ENCODE measurements around the gene LRSAM1.

The LRSAM1 gene

DNA sequence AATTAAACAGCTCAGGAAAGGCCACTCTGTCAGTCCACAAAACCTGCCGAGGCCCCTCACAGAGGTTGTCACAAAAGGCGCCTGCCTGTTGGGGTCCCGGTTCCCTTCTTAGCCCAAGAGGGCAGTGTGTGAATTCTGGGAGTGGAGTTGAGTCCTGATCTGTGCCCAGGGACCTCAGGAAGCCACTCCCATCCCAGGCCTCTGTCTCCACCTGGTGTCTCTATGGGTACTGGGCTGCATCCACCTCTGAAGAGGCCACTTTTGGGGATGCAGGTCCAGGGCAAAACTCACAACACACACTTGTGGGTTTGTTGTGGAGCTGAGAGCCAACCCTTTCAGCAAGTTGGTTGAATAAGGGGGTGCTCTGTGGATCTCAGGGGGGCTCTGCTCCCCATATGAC lies 86.5 kb downstream of the LRSAM1 start:
- no peak for DNase-seq

DNA sequence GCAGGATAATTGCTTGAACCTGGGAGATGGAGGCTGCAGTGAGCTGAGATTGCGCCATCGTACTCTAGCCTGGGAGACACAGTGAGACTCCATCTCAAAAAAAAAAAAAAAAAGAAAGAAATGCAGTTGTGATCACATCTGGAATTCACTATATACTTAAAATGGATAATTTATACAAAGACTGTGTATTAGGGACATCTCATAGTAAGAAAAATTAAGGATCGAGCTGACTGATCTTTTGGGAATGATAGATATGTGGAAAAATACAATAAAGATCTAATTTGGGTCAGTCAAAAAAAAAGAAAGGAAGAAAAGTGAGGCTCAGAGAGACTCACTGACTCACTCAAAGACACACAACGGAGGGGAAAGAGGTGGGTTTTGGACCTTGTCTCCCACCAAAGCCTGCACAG lies 87.5 kb downstream of the LRSAM1 start:
- no peak for DNase-seq

DNA sequence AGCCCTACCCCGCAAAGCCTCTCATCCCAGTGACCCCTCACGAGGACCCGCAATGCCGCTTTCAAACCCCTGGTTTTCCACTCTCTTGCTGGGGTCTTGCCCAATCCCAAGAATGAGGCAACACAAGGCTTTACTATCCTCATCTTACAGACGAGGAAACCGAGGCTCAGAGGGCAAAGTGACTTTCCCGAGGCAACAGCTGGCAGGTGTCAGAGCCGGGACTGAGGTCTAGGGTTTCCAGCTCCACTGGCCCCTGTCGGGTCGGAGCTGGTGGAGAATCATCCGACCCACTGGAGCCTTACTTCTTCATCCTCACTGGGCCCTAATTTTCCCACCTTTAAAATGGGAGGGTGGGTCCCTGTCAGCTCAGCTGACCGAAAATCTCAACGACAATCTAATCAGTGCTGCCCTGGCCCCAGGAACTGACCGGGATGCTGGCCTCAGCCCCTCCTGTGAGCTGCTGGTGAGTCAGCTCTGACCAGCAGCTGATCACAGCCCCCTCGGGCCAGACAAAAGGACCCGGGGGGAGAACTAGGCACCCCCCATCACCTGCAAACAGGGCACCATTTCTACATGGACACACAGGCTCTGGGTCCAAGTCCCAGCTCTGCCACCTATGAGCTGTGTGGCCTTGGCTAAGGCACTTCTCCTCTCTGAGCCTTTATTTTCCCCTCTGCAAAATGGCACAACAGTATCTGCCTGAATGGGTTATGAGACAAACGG lies 88.1 kb downstream of the LRSAM1 start:
- DNase-seq: no peak

DNA sequence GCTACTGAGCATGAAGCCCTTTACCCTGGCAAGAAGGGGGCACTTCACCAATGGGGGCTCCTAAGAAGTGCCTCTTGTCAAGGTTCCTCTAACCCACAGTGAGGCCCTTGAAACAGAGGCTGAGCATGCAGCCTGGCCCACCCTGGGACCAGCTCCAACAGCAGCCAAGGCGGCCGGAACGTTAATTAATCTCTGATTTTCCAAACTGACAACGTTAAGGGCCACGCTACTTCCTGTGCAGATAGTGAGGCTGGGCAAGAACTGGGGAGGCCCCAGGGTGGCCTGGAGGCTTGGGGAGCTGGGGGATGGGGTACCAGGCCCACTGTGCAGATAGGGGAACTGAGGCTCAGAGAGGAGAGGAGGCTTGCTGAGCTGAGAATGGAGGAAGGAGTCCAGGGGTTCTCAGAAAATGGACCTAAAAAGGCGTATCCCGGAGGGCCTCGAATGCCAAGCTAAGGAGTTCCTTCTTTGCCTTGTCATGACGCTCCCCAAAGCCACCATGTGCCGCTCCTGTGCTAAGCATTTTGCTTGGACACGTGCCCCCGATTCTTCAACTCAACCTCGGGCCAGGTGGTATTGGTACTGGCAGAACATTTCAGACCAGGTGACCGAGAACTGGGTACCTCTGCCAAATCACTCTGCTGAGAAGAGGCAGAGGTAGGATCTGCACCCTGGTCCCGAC lies 88.8 kb downstream of the LRSAM1 start:
- no peak for DNase-seq

DNA sequence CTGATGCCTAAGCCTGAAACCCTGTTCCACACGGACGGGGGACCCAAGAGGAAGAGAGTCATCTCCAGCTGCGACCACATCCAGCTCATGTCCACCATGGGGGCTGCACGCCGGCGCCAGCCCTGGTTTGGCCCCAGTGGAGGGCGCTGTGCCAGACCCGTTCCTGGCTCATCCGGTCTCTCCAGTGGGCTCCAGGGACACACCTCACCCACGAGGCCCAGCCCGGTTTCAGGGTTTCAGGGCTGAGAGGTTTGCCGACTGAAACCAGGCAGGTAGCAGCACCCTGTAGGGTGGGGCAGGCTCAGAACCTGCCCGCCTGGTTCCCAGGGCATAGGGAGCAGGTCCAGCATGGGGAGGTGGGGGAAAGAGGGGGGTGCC lies 89.3 kb downstream of the LRSAM1 start:
- DNase-seq: no peak

DNA sequence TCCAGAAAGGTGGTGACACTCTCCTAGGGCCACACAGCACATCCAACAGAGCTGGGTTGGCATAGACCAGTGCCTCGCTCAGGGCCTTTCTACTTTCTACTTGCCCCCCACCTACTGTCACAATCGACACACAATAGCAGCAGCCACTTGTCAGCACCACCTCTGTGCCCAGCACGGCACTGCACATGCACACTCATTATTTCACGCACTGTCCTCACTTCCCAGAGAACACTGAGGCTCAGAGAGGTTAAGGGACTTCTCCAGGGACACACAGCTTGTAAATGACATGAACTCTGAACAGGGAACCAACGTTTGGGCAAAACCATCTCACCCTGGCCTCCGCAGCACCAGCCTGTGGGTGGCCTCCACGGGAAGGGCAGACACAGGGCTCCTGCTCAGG lies 89.9 kb downstream of the LRSAM1 start:
- no peak for DNase-seq

DNA sequence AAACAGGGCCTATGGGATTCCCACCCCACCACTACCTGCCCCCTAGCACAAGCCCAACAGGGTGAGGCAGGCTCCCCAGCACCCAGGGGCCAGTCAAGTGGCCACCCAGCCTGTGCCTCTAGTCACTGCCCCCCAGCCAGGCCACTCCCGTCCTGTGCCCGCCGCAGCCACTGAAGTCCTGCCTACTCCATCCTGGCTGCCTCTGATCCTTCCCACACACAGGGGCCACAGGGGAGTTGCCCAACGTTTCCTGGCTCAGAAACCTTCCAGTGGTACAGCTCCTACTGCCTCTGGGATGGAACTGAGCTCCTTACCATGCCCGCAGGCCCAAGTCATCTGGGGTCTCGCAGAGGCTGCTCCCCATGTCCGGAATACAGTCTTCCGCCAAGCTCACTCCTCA lies 90.6 kb downstream of the LRSAM1 start:
- DNase-seq: no peak

DNA sequence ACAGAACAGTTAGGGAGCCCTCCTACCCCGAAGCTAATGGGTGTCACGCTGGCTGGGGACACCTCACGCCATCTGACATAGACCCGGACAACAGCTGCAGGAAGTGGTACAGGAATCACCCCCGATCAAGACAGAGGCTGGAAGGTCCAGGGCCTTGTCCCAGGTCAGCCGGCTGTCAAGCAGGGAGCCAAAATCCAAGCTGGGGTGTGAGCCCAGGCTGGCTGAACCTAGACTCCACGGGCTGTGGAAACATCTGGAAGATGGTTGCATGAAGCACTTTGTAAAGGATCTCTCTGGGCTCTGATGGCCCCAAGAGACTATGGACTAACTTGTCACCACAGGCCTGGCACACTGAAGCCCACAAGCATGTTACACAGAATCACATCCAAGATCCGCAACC lies 91.9 kb downstream of the LRSAM1 start:
- DNase-seq: no peak

DNA sequence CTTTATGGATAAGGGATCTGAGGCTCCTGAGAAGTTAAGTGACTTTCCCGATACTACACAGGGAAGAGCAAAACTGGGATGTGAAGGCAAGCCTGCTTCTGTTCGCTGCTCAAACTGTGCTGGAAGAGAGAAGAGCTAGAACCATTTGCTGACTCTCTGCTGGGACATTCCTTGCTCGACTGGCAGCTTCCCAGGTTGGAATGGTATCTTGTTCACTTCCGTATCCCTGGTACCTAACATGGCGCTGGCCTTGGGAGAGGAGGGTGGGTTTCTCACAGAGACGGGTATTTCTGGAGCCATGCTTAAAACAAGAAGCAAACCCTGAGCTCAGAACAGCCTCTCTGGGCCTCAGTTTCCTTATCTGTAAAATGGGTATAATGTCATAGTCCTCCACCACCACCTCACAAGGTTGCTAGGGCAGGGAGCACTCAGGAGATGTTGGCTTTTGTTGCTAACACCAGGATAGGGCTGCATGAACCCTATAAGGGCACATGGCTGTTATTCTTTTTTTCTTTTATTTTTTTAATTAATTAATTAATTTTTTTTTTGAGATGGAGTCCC lies 92.7 kb downstream of the LRSAM1 start:
- DNase-seq: no peak

DNA sequence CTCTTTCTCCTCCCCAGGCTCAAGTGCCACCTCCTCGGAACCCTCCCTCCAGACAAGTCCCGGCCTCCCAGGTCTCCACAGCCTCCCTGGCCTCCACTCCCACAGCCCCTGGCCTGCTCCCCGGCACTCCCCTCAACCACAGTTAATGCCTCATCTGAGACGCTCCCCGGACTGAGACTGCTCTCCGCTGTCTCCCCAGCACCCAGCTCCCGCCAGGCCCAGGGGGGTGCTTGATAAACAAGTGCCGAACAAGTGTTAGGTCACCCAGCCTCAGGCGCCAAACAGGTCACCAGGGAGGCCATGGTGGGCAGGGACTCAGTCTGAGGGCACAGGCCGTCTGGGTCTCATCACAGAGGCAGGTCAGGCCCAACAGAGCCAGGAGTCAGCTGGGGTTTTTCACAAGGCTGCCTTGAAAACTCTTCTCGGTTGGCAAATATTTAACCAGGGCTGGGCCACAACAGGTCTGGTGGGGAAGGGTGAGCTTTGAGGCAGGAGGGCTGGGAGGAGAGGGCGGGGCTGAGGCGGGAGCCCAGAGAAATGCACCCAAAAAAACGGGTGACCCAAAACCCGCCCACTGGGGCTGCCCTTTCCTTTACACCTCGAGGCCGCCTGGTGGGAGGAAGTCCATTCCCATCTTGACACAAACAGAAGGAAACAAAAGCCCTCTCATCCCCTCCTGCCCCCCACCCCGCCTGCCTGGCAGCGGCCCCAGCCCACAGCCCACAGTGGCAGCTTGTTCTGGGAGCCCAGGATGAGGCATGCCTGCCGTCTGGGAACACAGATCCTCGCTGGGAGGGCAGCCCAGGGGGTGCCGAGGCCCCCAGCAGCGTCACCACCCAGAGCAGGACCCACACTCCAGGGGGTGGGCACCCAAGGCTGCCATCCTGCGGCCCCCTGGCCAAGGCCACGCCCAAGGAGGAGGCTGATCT lies 94.2 kb downstream of the LRSAM1 start:
- DNase-seq: no peak

DNA sequence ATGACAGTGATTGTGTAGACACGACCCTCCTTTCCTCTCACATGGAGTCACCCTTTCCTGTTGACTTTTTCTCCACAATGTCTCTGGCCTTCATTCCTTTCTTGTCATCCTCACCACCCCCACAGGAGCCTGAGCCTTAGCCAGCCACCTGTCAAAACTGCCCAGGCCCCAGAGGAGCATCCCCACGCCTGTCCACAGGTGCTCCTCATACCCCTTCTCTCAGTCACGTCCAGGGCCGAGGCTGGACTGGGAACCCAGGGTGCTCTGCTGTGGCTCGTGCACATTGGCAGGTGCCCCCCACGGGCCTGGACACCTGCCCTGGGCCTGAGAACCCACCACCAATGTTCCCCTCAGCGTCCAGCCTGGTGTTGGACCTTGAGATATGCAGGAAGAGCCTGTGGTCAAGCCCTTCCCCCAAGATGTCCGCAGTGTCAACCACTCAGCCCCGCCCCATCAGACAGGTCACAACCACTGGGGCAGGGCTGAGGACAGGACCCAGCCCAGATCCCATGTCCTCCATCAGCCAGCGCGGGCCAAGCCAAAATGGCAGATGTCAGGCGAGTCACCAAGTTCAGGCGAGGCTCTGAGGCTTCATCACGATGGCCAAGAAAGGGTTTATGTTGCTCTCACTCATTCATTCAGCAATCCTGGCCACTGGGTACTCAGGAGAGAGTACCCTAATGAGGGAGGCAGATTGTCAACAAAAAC lies 95.0 kb downstream of the LRSAM1 start:
- DNase-seq: no peak

DNA sequence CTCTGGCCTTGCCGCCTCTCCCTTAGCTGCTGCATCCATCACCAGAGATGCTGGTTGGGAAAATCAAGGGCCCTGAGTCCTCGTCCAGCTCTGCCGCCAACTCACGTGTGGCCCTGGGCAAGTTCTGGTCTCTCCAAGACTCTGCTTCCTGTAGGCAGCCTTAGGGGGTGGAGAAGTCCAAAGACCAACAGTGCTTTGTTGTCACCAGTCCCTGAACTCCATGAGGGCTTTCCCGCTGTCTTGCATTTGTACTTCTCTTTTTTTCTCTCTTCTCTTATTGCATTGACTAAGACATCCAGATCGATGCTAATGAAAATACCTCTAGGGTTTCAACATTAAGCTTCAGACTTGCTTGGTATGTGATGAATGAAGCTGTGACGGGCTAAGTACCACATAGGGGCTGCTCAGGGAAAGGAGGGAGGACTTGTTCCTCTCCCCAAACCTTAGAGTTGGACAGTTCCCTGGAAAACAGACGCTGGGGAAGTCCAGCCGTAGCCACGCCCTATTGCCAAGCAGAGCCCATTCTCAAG lies 97.1 kb downstream of the LRSAM1 start:
- no peak for DNase-seq

DNA sequence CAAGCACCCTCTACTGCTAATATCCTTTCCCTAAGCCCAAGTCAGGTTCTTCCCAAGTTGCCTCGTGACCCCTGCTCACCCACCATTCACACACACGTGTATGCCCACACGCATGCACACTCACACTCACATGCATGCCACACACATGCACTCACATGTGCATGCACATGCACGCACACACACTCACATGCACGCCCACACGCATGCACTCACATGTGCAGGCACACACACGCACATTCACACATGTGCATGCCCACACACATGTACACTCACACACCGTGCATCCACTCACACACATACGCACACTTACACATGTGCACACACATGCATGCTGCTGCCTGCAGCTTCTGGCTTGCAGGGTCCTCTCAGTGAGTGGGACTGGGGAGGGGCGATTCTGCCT lies 97.9 kb downstream of the LRSAM1 start:
- no peak for DNase-seq

DNA sequence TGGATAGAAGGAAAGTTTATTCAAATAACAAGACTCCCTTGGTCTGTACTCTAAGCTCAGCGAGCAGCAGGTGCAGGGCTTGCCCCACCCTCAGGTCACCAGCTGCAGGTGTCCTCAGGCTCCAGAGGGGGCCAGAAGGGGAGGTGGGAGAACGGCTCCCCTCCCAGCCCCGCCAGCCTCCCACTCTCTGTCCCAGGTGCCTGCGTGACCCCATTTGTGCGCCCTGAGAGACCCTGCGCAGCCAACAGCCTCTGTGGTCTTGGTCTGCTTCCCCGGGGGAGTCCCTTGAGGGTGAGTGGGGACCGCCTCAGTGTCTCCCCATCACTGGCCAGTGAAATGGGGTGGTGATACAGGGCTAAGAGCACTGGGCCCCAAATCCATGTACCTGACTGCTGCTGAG lies 98.4 kb downstream of the LRSAM1 start:
- no peak for DNase-seq

DNA sequence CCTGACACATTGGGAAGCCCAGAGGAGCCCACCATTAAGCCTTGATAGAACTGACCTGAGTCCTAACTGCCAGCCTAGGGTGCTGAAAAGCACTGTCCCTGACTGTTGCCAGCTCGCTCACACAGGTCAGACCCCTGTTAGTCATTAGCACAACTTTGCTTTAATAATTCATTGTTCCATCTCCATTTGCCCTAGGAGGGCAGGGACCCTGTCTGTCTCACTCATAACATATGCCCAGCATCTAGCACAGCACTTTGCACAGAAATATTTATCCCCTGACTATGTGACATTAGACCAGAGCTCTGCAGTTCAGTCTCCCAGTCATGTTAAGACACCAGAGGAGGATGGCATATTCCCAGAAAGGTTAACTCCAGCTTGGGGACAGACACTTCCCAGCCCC lies 99.0 kb downstream of the LRSAM1 start:
- DNase-seq: no peak

DNA sequence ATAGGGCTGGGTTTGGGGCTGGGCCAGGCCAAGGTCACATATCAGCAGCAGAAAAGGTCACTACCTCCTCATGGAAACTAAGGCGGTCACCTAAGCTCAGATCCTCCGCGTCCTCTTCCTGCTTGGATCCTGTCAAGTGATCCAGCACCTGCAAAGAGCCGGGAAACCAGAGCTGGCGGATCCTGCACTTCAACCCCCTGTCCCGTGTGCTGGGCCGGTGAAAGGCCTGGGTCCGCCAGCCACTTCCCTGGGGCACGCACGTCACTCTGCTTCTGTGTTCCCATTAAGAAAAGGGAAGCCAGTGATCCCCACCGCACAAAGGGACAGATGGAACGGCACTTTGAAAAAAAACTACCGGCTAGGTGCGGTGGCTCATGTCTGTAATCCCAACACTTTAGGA lies 99.4 kb downstream of the LRSAM1 start:
- no peak for DNase-seq

Measured in stimulated activated CD4-positive, alpha-beta T cell treated with anti-CD3 and anti-CD28 coated beads, Interleukin-15, amount 100 ng/mL, for 24 hours (primary cell).